ENCODE data around the gene GTF3C4.
"Not testable (repeated sequence)": the region's sequence is repeated elsewhere in the genome, so short reads cannot be mapped to it uniquely, and the experiment has no call there.

Gene GTF3C4

DNA sequence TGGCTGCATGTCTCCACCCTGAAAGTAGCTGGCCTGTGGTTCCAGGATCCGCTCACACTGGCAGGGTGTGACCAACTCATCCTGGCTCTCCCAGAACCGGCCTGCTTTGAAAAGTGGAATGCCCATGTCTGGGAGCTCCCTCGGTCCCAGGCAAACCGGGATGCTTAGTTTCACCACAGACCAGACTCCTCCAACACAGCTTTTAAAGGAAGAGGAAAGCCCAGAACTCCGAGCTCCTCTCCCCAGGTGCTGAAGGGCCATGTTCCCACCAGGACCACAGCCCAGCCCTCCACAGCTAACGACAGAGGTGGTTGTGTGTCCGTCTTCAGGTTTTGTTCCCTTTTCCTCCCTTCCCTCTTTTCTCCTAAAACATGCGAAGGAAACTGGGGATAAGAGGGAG lies 38.0 kb downstream of the GTF3C4 start:
- DNase-seq = no peak

- DNase-seq = no peak
These were observed 38.6 kb downstream of the GTF3C4 start for GRCh38 chr9:132708769-132709430.

GRCh38 chr9:132710333-132710732 lies 40.1 kb downstream of the GTF3C4 start:
- DNase-seq = no peak

DNA sequence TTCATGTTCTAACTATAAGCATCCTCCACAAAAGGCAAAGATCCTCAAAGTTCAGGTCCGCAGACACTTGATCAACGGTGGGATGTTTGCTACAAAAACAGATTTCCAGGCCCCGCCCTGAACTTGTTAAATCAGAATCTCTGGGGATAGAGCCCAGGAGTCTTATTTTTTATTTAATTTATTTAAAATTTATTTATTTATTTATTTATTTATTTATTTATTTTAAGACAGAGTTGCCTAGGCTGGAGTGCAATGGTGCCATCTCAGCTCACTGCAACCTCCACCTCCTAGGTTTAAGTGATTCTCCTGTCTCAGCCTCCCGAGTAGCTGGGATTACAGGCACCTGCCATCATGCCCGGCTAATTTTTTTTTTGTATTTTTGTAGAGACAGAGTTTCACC lies 40.9 kb downstream of the GTF3C4 start:
- not testable (repeated sequence) for DNase-seq

- no peak for DNase-seq
These were observed 41.6 kb downstream of the GTF3C4 start for GRCh38 chr9:132711846-132712245.

DNA sequence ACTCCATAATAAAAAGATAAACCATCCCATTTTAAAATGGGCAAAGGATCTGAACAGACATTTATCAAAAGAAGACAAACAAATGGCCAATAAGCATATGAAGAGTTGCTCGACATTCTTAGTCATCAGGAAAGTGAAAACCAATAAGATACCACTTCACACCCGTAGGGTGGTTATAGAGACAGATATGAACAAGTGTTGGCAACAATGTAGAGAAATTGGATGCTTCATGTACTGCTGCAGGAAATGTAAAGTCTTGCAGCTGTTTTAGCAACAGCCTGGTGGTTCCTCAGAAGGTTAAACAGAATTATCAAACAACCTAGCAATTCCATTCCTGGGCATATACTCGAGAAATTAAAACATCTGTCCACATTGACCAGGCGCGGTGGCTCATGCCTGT lies 42.5 kb downstream of the GTF3C4 start:
- no peak for DNase-seq

GRCh38 chr9:132716007-132716406 lies 45.7 kb downstream of the GTF3C4 start:
- no peak for DNase-seq

DNA sequence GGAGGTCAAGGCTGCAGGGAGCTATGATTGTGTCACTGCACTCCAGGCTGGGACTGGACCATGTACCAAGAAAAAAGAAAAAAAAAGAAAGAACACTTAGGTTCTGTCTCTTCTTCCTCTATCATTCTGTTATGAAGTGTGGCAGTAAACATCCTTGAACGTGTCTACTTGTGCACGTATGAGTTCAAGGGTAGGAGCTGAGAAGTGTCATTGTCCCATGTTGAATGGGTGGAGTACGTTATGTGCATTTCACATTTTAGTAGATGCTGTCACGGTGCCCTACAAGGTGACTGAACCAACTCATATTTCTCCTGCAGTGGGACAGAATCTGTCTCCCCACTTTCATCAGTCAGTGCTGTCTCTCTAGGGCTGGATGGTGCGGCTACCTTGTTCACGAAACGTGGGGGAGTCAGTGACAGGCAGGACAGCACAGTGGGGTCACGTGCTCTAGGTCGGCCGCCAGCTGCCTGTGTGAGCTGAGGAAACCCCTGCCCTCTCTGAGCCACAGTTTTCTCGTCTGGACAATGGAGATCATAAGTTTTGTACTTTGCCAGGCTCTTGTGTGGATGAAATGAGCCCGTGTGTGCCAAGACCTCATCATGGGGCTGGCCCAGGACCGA lies 47.2 kb downstream of the GTF3C4 start:
- no peak for DNase-seq

- not testable (repeated sequence) for DNase-seq
These were observed 48.2 kb downstream of the GTF3C4 start for GRCh38 chr9:132718381-132718928.

- no peak for DNase-seq
These were observed 51.4 kb downstream of the GTF3C4 start for GRCh38 chr9:132721661-132722060.

DNA sequence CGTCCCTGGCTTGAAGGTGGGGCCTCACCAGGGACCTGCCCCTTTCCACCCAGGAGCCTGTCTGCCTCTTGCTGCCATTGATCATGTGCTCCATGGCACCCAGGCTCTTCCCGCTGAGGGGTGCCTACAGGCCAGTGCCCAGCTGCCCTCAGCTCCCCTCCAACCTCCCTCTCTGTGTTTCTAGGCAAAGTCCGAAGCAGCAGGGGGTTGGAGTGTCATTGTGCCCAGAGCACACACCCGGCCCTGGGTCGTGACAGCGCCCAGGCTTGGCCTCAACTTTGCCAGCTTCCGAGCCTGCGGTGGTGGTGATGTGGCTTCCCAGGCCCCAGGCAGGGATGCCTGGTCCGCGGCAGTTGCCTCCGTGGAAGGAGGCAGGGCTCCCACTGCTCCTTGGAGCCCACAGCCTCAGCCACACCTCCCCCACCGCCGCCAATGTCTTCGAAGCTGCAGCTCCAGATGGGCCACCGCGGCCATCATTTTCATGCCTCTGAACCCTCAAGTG lies 52.4 kb downstream of the GTF3C4 start:
- DNase-seq = no peak

GRCh38 chr9:132723809-132724208 lies 53.5 kb downstream of the GTF3C4 start:
- DNase-seq = no peak

DNA sequence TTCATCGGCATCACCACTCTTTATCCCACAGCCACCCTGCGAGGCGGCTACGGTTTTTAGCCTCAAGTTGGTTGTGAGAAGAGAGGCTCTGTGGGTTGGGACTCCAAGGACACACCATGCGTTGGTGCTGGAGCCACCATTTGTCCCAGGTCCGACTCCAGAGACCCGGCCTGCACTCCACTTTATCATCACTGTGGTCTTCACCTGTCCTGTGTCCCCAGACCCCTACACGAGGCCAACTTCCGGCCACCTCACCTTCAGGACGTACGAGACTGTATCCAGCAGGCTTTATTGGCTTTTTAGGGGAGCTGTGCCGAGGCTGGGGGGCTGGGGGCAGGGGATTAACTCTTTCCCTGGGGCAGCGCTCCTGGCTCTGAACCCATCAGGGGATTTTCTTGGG lies 55.0 kb downstream of the GTF3C4 start:
- DNase-seq = no peak

DNA sequence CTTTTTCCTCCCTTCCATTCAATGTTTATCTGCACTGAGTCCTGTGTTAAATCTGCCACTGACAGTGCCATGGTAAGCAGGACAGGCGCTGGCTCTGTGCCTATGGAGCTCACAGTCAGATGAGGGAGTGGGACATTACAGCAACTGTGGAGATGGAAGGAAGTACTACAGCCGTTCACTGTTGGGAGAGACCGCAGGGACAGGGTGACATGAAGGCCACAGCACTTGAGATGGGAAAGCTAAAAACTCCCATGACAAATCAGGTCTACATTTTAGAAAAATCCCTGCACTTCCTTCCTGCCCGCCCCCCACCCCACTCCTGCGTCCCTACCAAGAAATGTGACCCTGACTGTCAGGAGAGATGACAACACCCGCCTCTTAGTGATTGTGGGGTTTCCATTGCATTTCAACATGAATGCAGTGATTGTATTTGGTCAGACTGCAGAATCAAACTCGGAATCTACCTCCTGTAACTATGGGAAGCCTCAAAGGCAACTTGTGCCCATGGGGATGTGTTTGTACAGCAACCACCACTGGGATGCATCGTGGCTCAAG lies 56.4 kb downstream of the GTF3C4 start:
- no peak for DNase-seq

DNA sequence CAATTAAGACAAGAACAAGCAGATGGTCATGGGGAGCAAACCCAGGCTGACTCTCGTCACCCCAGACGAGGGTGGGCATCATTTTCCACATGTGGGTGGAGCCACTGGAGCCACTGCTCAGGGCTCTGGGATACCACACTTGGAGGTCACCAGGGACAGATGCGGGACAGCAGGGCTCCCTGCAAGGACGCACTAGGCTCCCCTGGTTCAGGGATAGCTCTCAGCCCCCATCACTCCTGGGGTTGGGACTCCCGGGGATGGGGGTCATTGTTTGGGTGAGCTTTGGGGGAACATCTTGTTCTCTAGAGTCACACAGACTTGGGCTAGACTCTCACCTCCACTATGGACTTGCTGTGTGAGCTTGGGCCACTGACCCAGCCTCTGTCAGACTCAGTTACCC lies 57.8 kb downstream of the GTF3C4 start:
- DNase-seq = no peak

- DNase-seq = no peak
These were observed 58.2 kb downstream of the GTF3C4 start for GRCh38 chr9:132728497-132728896.

- no peak for DNase-seq
These were observed 59.1 kb downstream of the GTF3C4 start for GRCh38 chr9:132729235-132729890.

DNA sequence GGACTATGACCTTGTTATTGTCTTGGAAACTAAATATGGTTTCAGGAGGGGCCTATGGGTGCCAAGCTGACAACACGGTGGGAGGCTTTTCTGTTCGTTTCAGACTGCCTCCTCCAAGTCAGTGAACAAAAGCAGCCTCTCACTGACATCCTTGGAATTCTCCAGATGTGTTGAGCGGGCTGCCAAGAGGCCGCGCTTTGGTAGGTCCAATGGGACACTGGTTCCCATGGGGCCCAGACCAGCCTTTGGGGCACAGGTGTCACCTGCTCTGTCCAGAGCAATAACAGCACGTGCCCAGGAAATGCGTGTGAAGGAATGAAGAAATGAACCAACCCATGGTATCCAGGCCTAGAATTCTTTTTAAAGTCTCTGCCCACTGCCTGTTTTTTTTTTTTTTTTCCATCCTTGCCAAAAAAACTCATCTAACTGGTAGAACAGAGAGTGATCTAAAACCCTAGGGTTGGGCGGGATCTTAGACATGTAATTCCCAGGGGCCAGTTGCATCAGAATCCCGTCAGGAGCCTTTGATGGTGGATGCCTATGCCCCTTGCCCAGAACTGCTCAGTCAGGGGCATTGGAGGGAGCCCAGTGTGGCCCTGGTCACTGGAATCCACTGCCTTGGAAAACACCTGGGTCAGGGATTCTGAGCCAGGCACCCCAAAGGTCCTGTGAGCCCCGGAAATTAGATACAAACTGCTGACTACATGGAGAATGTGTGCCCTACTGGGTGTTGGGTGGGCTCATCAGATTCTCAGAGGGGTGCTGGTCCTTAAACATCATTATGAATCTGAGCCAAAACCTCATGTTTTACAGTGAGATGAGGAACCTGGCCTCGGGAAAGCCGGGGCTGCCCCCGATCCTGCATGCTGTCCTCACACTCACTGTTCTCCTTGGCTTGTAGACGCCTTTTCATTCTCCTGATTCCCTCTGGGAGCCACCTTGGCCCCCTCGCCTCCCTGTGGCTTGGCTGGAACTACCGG lies 60.1 kb downstream of the GTF3C4 start:
- no peak for DNase-seq

DNA sequence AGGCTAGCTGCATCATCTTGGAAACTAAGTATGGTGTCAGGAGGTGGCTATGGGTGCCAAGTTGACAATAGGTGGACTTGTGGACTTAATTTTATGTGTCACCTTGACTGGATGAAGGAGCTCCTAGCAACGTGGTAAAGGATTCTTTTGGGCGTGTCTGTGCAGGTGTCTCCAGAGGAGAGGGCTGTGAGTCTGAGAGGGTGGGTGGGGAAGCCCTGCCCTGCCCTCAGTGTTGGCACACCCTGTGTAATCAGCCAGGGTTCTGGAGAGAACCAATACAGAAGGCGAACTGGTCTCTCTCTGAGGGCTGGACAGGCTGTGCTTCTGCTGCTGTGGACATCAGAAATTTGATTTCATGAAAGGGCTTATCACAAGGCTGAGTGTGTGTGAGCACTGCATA lies 61.0 kb downstream of the GTF3C4 start:
- DNase-seq = no peak

GRCh38 chr9:132732326-132733259 lies 62.3 kb downstream of the GTF3C4 start:
- DNase-seq = no peak

- DNase-seq = no peak
These were observed 63.1 kb downstream of the GTF3C4 start for GRCh38 chr9:132733260-132733815.
